Measurements from ENCODE around the gene CCDC33.

CCDC33 gene

GRCh38 chr15:74228723-74229081 lies 7.4 kb upstream of the CCDC33 start:
- no peak for DNase-seq (ENCODE audit: low read depth in 2 of 3, low spot score in 2 of 3)

GRCh38 chr15:74229686-74230085 lies 6.4 kb upstream of the CCDC33 start:
- DNase-seq (ENCODE audit: low read depth in 2 of 3, low spot score in 2 of 3): no peak

DNA sequence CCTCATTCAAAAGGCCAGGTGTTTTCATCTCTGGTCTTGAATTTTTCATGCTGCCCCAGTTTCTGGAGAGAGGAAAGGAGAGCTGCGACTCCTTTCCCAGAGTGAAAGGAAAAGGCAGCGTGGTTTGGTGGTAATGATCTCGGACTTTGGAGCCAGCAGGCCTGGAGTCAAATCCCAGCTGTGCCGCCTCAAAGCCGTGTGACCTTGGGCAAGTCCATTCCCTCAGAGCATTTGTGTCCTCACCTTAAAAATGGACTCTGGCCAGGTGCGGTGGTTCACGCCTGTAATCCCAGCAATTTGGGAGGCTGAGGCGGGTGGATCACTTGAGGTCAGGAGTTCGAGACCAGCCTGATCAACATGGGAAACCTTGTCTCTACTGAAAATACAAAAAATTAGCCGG lies 4.7 kb upstream of the CCDC33 start:
- DNase-seq (ENCODE audit: low read depth in 2 of 3, low spot score in 2 of 3): no peak

GRCh38 chr15:74233373-74233772 lies 2.8 kb upstream of the CCDC33 start:
- no peak for DNase-seq (ENCODE audit: low read depth in 2 of 3, low spot score in 2 of 3)

DNA sequence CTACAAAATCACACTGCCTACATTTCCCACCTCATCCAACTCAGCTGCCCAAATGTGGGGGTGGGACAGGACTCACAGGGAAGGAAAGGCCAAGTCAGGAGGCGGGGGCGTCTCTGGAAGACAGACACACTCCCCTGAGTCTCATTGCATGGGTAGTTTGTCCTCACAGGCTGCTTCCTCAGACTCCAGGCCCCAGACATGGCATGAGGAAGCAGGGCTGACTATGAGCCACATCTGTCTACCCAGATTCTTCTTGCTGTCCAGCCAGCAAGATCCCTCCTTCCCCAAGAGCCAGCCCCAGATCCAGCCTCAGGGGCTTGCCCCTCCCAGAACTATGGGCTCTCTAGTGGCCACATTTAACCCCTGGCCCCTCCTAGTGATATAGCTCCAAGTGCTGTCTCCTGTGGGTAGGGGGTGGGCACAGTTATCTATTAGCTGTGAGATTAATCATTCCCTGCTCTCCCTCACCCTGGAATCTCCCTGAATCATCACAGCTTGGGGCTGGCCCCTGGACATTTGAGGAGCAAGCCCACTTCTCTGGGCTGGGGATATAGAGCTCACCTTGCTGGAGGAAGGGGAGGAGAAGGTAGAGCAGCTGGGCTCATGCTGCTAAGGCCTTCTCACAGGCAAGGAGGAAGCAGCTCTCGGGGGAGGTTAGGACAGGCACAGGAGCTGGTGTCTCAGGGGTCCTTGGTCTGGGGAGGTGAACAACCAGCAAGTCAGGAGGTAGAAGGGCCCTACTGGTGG lies 2.1 kb upstream of the CCDC33 start:
- no peak for DNase-seq (ENCODE audit: low read depth in 2 of 3, low spot score in 2 of 3)

DNA sequence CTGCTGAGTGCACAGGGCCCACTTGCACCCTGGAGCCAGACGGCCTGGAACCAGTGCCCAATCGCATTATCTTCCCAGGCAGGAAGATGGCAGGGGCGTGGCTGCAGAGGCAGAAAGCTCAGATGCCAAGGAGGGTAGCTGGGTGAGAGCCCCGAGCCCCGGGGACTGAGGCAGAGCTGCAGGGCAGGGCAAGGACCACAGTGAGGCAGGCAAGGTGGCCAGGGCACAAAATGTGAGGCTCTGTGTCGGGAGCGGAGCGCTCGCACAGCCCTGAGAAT lies 1.6 kb upstream of the CCDC33 start:
- DNase-seq (ENCODE audit: low read depth in 2 of 3, low spot score in 2 of 3): no peak

- DNase-seq (ENCODE audit: low read depth in 2 of 3, low spot score in 2 of 3): no peak
Observed at GRCh38 chr15:74239051-74239705, 3.1 kb downstream of the CCDC33 start.

- DNase-seq (ENCODE audit: low read depth in 2 of 3, low spot score in 2 of 3): no peak
Observed at GRCh38 chr15:74240002-74240568, 4.0 kb downstream of the CCDC33 start.

GRCh38 chr15:74240897-74241614 lies 4.9 kb downstream of the CCDC33 start:
- DNase-seq (ENCODE audit: low read depth in 2 of 3, low spot score in 2 of 3): no peak

- no peak for DNase-seq (ENCODE audit: low read depth in 2 of 3, low spot score in 2 of 3)
Observed at GRCh38 chr15:74242441-74243185, 6.5 kb downstream of the CCDC33 start.

DNA sequence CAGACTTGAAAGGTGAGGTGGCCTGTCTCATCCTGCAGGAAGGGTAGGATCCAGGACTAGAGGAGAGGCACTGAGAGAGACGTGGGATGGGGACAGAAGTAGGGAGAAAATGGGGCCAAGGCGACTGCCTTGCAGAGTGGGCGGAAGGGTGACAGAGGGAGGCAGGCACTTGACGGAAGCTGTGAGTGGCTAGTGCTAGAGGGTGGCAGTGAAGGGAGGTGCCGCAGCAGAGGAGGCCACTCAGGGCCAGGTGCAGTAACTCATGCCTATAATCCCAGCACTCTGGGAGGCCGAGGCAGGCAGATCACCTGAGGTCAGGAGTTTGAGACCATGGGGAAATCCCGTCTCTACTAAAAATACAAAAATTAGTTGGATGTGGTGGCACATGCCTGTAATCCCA lies 7.3 kb downstream of the CCDC33 start:
- no peak for DNase-seq (ENCODE audit: low read depth in 2 of 3, low spot score in 2 of 3)

DNA sequence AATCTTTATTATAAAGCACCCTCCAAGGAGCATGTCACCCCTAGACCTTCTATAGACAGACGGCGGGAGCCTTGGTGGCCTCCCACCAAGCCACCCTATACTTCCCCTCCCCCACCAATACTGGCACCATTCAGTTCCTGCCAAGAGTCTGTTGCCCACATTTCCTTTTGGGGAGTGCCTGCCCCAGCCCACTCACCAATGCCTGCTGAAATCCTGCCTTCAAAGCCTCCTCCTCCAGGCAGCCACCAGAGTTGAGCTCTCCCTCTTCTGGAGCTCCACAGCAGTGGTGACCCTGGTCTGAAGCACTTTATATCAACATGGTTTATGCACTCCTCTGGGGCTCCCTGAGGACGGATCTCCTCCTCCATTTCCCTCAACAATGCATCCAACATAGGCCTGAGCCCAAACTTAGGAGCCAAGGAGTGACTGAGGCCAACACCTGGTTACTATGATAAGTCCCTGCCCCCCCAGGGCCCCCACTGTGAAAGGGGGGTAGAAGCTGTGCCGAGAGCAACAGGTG lies 8.8 kb downstream of the CCDC33 start:
- DNase-seq (ENCODE audit: low read depth in 2 of 3, low spot score in 2 of 3): no peak

DNA sequence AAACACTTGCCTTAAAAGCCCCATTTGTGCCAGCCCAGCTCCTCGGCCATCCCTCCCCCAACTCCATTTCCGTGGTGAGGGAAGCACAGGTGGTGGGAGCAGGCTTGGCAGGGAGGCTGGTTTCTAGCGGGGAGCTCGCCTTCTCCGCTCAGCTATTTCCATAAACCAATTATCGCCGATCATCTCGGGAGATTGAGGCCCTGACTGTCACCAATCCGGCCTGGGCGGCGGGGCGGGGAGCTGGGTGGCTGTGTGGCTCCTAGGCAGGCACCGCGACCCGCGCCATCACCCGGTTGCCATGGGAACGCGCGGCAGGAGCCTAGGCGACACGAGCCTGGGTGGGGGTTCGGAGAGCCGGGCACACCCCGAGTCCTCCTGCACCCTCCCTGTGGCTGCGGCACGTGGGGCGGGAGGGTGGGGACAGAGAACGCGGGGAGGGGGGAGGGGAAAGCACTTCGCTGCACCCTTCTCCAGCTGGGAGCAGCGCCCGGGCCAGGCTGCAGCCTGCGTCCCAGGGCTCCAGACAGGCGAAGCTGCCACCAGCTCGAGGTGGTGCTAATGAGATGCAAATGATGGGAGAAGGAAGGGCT lies 9.3 kb downstream of the CCDC33 start:
- peak in 1 of 3 experiments; percentile 8 for DNase-seq (ENCODE audit: low read depth in 2 of 3, low spot score in 2 of 3)

DNA sequence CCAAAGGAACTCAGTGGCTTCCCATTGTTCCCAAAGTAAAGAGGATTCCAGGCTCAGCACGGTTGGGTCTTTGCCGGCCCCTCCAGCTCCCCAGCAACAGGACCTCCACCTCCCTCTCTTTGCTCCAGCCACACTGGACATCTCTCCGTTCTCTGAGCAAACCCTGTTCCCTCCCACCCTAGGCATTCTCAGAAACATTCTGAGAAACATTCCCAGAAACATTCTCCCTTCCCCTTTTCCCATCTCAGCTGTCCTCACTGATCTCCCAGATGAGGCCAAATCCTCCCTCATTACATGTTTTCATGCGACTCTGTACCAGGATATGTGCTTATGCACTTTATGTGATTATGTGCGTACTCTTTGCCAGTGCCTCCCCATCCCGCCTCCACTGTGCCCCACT lies 14.1 kb downstream of the CCDC33 start:
- DNase-seq (ENCODE audit: low read depth in 2 of 3, low spot score in 2 of 3): no peak

DNA sequence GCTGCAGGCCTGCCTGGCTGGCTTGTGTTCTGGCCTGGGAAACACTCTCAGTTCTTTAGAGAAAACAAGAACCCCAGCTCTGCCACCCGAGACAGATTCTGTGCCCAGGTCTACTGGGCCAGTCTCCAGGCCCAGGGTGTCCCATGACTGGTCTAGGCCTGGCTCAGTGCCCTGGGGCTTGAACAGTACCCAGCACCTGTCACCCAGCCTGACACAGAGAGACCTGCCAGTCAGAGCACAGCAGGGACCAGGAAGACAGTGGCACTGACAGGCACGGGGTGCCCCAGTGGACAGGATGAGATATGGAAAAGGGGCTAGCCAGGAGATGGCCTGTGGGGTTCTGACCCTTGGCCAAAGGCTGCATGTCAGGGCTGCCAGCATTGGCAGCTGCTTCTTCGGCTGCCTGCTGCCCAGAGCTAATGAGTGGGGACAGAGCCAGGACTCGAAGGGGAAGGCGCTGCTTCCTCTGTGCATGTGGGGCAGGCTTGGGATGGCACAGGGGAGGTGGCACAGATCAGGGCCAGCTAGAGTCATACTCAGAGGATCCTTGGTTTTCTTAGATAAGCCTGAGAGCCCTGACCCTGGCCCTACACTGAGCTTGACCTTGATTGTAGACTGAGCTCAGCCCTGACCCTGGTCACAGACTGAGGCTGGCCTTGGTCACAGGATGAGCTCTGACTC lies 15.1 kb downstream of the CCDC33 start:
- no peak for DNase-seq (ENCODE audit: low read depth in 2 of 3, low spot score in 2 of 3)

GRCh38 chr15:74252291-74252690 lies 16.2 kb downstream of the CCDC33 start:
- no peak for DNase-seq (ENCODE audit: low read depth in 2 of 3, low spot score in 2 of 3)

DNA sequence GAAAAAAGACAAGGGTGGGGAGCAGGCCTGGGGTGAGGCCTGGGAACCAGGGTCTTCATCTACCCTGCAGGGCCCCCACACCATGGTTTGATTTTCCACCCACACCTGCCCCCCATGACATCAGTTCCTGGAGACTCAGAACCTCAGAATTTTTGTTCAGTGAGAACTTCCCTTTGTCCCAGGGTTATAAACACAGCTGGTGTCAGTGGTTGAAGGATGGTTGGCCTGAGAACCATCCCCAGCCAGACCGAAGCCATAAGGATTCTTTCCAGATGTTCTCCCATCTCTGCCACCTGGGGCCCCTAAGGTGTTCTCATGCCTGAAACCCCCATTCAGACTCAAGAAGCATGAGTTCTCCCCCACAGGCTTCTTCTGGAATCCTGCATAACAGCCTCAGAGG lies 16.6 kb downstream of the CCDC33 start:
- DNase-seq (ENCODE audit: low read depth in 2 of 3, low spot score in 2 of 3): no peak

DNA sequence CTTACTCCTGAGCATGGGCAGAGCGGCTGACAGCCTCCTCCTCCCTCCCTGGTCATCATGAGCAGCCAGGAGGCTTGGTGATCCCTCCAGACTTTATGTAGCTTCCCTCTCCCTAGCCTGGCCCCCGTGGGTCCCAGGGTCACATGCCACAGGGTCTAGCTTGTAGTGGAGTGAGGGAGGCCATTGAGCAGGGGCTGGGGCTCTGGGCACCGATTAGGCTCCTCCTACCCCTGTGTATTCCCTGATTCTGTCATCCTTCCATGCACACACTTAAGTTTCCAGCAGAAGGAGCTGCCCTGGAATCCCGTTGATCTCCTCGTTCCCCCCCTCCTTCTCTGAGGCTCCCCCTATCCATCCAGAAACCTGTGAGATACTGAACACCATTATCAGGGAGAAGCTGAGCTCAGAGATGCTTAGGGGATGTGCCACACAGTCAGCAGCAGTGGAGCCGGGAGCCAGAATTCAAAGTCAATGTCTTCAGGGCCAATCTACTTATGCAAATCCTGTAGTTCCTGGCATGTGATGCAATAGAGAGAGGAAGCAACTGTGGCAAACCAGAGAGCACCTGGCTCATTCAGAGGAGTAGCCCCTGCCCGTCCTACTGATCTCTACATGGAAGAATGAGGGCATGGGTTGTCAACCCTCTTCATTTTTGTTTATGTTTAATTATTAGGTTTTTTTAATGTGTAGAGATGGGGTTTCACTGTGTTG lies 17.2 kb downstream of the CCDC33 start:
- no peak for DNase-seq (ENCODE audit: low read depth in 2 of 3, low spot score in 2 of 3)

- DNase-seq (ENCODE audit: low read depth in 2 of 3, low spot score in 2 of 3): no peak
Observed at GRCh38 chr15:74257105-74257504, 21.0 kb downstream of the CCDC33 start.

GRCh38 chr15:74257623-74258022 lies 21.5 kb downstream of the CCDC33 start:
- DNase-seq (ENCODE audit: low read depth in 2 of 3, low spot score in 2 of 3): no peak
